ENCODE data around the gene UNC5B. TPM values are rescaled to one million over a fixed set of nuclear protein-coding genes. Genes with fewer than 3 reads are reported as not detected.

The UNC5B gene
- total RNA-seq, 1 experiment from 2014 or later = 49.6 TPM

- TF ChIP-seq RORB (CRISPR knock-in tag; IDR thresholded peaks at IDR 0.05) (no peak), ZNF396 (CRISPR knock-in tag; IDR thresholded peaks at IDR 0.05; ENCODE audit: borderline replicate concordance) (no peak), IRF1 (CRISPR knock-in tag; IDR thresholded peaks at IDR 0.05) (no peak)
- TF ChIP-seq, protein P1, sequence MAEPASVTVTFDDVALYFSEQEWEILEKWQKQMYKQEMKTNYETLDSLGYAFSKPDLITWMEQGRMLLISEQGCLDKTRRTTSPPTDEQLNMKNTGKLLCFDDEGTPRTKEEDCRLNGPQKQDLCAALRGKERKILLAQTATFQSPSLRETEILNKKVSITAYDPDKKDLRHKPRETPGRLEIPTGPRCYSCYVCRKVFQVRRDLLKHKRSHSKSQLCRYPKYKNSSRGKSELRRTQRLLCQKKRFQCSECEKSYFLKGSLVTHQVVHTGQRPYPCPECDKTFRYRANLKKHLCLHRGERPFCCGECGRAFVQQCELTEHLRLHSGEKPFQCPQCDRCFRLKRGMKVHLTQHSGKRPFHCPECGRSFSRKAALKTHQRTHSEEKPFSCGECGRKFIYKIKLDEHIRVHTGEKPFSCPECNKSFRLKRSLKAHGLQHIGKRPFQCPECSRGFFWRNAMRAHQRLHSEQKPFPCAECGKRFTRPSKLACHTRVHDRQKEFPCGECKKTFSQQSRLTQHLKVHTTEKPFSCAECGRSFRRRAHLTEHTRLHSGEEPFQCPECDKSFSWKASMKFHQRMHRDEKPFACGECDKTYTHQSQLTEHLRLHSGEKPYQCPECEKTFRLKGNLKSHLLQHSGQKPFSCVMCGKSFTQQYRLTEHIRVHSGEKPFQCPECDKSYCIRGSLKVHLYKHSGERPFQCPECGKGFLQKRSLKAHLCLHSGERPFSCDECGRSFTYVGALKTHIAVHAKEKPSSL (CRISPR knock-in tag; conservative IDR thresholded peaks at IDR 0.05) = no peak
Observed at GRCh38 chr10:71243756-71244395, 31.5 kb downstream of the UNC5B start (continued).

DNA sequence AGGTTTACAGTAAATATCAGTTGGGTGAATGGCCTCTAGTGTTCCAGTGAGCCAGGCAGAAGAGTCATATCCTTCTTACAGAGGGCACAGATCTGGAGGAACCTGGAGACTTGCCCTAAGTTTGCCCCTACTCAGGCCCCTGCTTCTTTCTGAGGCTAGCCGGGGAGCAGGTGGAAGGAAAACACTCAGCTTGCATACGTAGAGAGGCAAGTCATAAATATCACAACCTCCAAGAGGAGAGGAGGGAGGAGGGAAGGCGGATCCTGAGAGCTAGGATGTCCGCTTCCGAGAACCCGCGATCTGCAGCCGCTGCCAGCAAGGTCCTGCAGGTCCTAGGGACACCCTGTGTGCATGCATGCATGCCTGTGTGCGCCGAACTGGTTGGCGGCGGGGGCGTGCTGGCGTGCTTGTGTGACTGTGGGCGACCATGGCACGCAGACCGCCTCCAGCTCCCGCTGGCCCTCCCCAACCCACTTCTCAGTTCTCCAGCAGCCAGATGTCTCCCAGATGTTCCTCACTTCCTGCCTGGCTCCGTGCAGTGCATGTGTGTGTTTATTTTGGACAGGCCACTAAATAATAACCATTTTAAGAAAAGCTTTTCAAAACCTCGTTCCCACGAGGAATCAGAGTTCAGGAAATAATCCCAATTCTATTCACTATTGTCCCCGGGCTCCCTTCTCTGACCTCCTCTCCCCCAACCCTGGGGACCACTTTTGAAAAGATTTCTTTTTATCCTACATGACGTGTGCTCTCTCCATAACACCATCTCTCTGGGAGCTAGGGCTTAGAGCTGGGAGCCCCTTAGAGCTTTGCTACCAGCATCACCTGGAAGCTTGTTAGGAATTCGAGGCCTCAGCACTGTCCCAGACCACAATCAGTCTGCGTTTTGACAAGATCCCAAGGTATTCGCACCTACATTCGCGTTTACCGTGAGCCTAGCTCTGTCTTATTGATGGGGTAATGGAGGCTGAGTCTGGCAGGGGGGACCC, 32.4 kb downstream of the UNC5B start:
- ChIA-PET CTCF (interaction anchor here (1.1 to 2.3 kb wide), 6 partner anchors 16 to 30 kb away, joined by 3 to 13 read pairs (median 5); no protein-coding TSS in a partner anchor), POLR2A (no interaction called here)
- TF ChIP-seq MAX (CRISPR knock-in tag; IDR thresholded peaks at IDR 0.05) (no peak), ELF4 (CRISPR knock-in tag; IDR thresholded peaks at IDR 0.05; ENCODE audit: low read depth) (no peak), PREB (CRISPR knock-in tag; IDR thresholded peaks at IDR 0.05; ENCODE audit: borderline replicate concordance) (no peak), CREM (CRISPR knock-in tag; IDR thresholded peaks at IDR 0.05) (no peak), SMAD4 (CRISPR knock-in tag; IDR thresholded peaks at IDR 0.05) (no peak), JAZF1 (CRISPR knock-in tag; IDR thresholded peaks at IDR 0.05) (no peak), FOXP1 (CRISPR knock-in tag; IDR thresholded peaks at IDR 0.05; ENCODE audit: borderline replicate concordance) (no peak), MYBL2 (CRISPR knock-in tag; IDR thresholded peaks at IDR 0.05) (no peak), ZNF263 (CRISPR knock-in tag; IDR thresholded peaks at IDR 0.05; ENCODE audit: low read depth) (no peak), NR2C2 (CRISPR knock-in tag; IDR thresholded peaks at IDR 0.05) (no peak), IRF2 (CRISPR knock-in tag; IDR thresholded peaks at IDR 0.05; ENCODE audit: borderline replicate concordance, low read depth) (no peak)
- TF ChIP-seq, protein P2, sequence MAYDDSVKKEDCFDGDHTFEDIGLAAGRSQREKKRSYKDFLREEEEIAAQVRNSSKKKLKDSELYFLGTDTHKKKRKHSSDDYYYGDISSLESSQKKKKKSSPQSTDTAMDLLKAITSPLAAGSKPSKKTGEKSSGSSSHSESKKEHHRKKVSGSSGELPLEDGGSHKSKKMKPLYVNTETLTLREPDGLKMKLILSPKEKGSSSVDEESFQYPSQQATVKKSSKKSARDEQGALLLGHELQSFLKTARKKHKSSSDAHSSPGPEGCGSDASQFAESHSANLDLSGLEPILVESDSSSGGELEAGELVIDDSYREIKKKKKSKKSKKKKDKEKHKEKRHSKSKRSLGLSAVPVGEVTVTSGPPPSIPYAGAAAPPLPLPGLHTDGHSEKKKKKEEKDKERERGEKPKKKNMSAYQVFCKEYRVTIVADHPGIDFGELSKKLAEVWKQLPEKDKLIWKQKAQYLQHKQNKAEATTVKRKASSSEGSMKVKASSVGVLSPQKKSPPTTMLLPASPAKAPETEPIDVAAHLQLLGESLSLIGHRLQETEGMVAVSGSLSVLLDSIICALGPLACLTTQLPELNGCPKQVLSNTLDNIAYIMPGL (CRISPR knock-in tag; IDR thresholded peaks at IDR 0.05) = no peak
- no peak overlapping the region for H3K27ac Mint-ChIP-seq
- DNase-seq (ENCODE audit: low spot score) (no peak), ATAC-seq (no peak)
- H3K4me3 Mint-ChIP-seq = no peak overlapping the region
- H3K4me1 Mint-ChIP-seq = peaks cover 27% of the 10 kb centered on the region
- no peaks in the 10 kb centered on the region for H3K36me3 Mint-ChIP-seq
- no peaks in the 10 kb centered on the region for H3K27me3 Mint-ChIP-seq (ENCODE audit: low read depth)
- no peaks in the 10 kb centered on the region for H3K9me3 Mint-ChIP-seq

All from WTC11 (cell line).